ENCODE data around the gene DMGDH.

Gene DMGDH

GRCh38 chr5:78971998-78972397, 97.5 kb downstream of the DMGDH start:
- DNase-seq = no peak

- no peak for DNase-seq
Observed at GRCh38 chr5:78968781-78969180, 100.7 kb downstream of the DMGDH start.

- no peak for DNase-seq
Observed at GRCh38 chr5:78964889-78965288, 104.6 kb downstream of the DMGDH start.

GRCh38 chr5:78961743-78962142, 107.7 kb downstream of the DMGDH start:
- no peak for DNase-seq

GRCh38 chr5:78959767-78960166, 109.7 kb downstream of the DMGDH start:
- no peak for DNase-seq

- no peak for DNase-seq
Observed at GRCh38 chr5:78958672-78959445, 110.6 kb downstream of the DMGDH start.

- DNase-seq = no peak
Observed at GRCh38 chr5:78956901-78957300, 112.6 kb downstream of the DMGDH start.

- DNase-seq = no peak
Observed at GRCh38 chr5:78953092-78953800, 116.2 kb downstream of the DMGDH start.

Measured in islet precursor cell (in vitro differentiated cells).